Muscle of leg (tissue), 11 donors: Measurements from ENCODE around the gene WIPF2. TPM values are rescaled to one million over a fixed set of nuclear protein-coding genes. Genes with fewer than 3 reads are reported as not detected.

ENCODE experiments used
- DNase-seq: peaks from one replicate; pipeline ENCODE4 v3.0.0; 2013
- H3K27ac ChIP-seq: one replicate; pipeline ENCODE4 v1.5.1; 2013; ENCODE audit warnings: mild to moderate bottlenecking, low read length, control low read depth
- H3K27me3 ChIP-seq: one replicate; pipeline ENCODE4 v1.6.1; 2013; ENCODE audit warnings: low read length; ENCODE audit not compliant: control insufficient read depth, insufficient read depth
- H3K36me3 ChIP-seq: one replicate; pipeline ENCODE4 v1.6.1; 2013; ENCODE audit warnings: low read length; ENCODE audit not compliant: control insufficient read depth, insufficient read depth
- H3K4me1 ChIP-seq: one replicate; pipeline ENCODE4 v1.6.1; 2013; ENCODE audit warnings: low read length; ENCODE audit not compliant: control insufficient read depth, insufficient read depth
- H3K4me3 ChIP-seq: one replicate; pipeline ENCODE4 v1.5.1; 2013; ENCODE audit warnings: low read length, control low read depth
- H3K9me3 ChIP-seq: replicated peaks from 2 replicates; pipeline ENCODE4 v1.6.1; 2013; ENCODE audit warnings: low read depth, low read length; ENCODE audit not compliant: control insufficient read depth
- WGBS: methylation state at CpG from one replicate; pipeline ENCODE4 v1.1.5; 2013; ENCODE audit warnings: missing lambda C conversion rate; ENCODE audit not compliant: insufficient coverage; 5-methylcytosine and 5-hydroxymethylcytosine counted together
- polyA plus RNA-seq, 8 donors: library from polyadenylated mRNA; unstranded; fragments of 120-200 nt; gene quantifications; one replicate each; pipeline versions ENCODE4 v1.2.1 to v1.2.3, GENCODE V29; 2013; ENCODE audit warnings: inconsistent platforms in 1 of 8, low replicate concordance in 1 of 8; ENCODE audit not compliant: insufficient read length in 8 of 8, insufficient read depth in 1 of 8
- total RNA-seq: library from RNA; stranded (reverse); fragments of 120-200 nt; gene quantifications from one replicate; pipeline ENCODE4 v1.2.4, GENCODE V29; 2013

The WIPF2 gene
- total and polyA plus RNA-seq, 9 donors, result 4.6 to 18.0 (median 14.4) TPM

DNA sequence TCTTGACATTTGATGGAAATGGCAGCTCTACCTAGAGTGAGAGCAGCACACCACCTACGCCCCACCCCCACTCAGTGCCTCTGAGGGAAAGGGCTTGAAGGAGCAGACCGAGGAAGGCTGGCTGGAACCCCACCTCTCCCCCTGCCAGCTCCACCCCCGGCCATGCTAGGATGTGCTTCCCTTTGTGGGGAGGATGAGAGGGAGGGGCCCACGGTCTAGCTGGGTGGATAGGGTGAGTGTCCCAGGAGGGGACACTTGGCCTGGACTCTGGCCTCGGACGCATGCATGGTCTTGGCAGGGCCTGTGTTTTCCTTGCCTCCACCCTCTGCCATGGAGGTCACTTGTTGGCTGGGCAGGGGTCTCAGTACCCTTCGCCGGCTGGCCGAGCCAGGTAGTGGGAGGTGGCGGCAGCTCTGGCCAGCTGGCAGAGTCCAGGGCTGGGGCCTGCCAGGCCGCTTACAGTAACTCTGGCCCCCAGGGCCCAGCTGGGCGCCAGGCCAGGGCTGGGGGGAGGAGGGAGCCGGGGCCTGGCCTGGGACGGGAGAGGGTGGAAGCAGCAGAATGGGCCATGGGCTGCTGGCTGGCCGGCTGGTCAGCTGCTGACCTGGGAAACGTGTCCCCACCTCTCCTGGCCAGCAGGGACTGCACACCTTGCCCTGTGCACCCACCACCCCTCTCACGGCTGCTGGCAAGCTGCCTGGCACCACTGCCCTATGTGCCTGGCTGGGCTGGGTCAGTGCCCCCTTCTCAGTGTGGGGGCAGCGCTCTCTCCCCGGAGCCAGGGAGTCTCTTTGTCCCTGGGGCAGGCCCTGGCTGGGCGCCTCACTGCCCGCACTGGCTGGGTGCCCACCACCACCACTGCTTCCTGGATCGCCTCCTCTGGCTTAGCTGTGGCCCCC lies 112.9 kb downstream of the WIPF2 start:
- Histone ChIP-seq H3K4me3 (no peak overlapping the region), H3K4me1 (peaks cover 86% of the 10 kb centered on the region)

More for the DNA sequence above, 112.9 kb downstream of the WIPF2 start:
- DNase-seq, result peak; percentile 95
- Histone ChIP-seq H3K9me3 (no peaks in the 10 kb centered on the region), H3K27ac (peak overlapping the region; percentile 76), H3K36me3 (peaks cover 42% of the 10 kb centered on the region), H3K27me3 (no peaks in the 10 kb centered on the region)
- 21% methylated on average over 17 of the region's 22 CpGs for WGBS

Other genes with a start within 250 kb of the WIPF2 start
- gene PSMD3, start 238.5 kb upstream of the WIPF2 start, total RNA-seq, result 67.6 TPM
- gene PSMD3, start 238.5 kb upstream of the WIPF2 start, polyA plus RNA-seq, result 100 to 1,000 TPM in 1 of 8 donors, 10 to 100 TPM in 7; 85.5 to 110 (median 95.0) TPM
- 0.13 TPM for gene CSF3, start 203.9 kb upstream of the WIPF2 start, total RNA-seq
- under 1 TPM in 7 of 8 donors, not detected in 1; 0.09 to 0.54 (median 0.20) TPM for gene CSF3, start 203.9 kb upstream of the WIPF2 start, polyA plus RNA-seq
- 29.3 TPM for gene MED24, start 164.9 kb upstream of the WIPF2 start, total RNA-seq
- 10 to 100 TPM; 56.1 to 80.7 (median 67.1) TPM for gene MED24, start 164.9 kb upstream of the WIPF2 start, polyA plus RNA-seq
- gene THRA, start 156.3 kb upstream of the WIPF2 start, total RNA-seq, result 57.3 TPM
- gene THRA, start 156.3 kb upstream of the WIPF2 start, polyA plus RNA-seq, result 10 to 100 TPM; 58.3 to 75.2 (median 66.2) TPM
- 1.7 TPM for gene NR1D1, start 118.7 kb upstream of the WIPF2 start, total RNA-seq
- gene NR1D1, start 118.7 kb upstream of the WIPF2 start, polyA plus RNA-seq, result 1 to 10 TPM; 2.0 to 5.6 (median 4.9) TPM
- gene MSL1, start 97.3 kb upstream of the WIPF2 start, total RNA-seq, result 81.7 TPM
- gene MSL1, start 97.3 kb upstream of the WIPF2 start, polyA plus RNA-seq, result 100 to 1,000 TPM in 6 of 8 donors, 10 to 100 TPM in 2; 94.0 to 124 (median 105) TPM
- gene CASC3, start 78.8 kb upstream of the WIPF2 start, total RNA-seq, result 35.0 TPM
- 10 to 100 TPM; 53.5 to 69.7 (median 59.5) TPM for gene CASC3, start 78.8 kb upstream of the WIPF2 start, polyA plus RNA-seq
- 2.4 TPM for gene RAPGEFL1, start 41.8 kb upstream of the WIPF2 start, total RNA-seq
- gene RAPGEFL1, start 41.8 kb upstream of the WIPF2 start, polyA plus RNA-seq, result 10 to 100 TPM in 1 of 8 donors, 1 to 10 TPM in 7; 5.2 to 10.3 (median 6.5) TPM
- 8.2 TPM for gene CDC6, start 68.6 kb downstream of the WIPF2 start, total RNA-seq
- 10 to 100 TPM in 6 of 8 donors, 1 to 10 TPM in 2; 8.9 to 17.0 (median 12.0) TPM for gene CDC6, start 68.6 kb downstream of the WIPF2 start, polyA plus RNA-seq
- 28.2 TPM for gene RARA, start 89.9 kb downstream of the WIPF2 start, total RNA-seq
- gene RARA, start 89.9 kb downstream of the WIPF2 start, polyA plus RNA-seq, result 10 to 100 TPM; 53.3 to 77.2 (median 66.1) TPM
- 0.18 TPM for gene GJD3, start 145.4 kb downstream of the WIPF2 start, total RNA-seq
- gene GJD3, start 145.4 kb downstream of the WIPF2 start, polyA plus RNA-seq, result under 1 TPM in 7 of 8 donors, not detected in 1; 0.17 to 0.87 (median 0.29) TPM
- gene TOP2A, start 198.6 kb downstream of the WIPF2 start, total RNA-seq, result 45.9 TPM
- gene TOP2A, start 198.6 kb downstream of the WIPF2 start, polyA plus RNA-seq, result 100 to 1,000 TPM in 1 of 8 donors, 10 to 100 TPM in 7; 58.3 to 113 (median 80.9) TPM
- gene IGFBP4, start 224.1 kb downstream of the WIPF2 start, total RNA-seq, result 105 TPM
- 100 to 1,000 TPM; 195 to 325 (median 275) TPM for gene IGFBP4, start 224.1 kb downstream of the WIPF2 start, polyA plus RNA-seq